ENCODE results near the gene FLYWCH2. TPM values are rescaled to one million over a fixed set of nuclear protein-coding genes. Genes with fewer than 3 reads are reported as not detected.

FLYWCH2 gene
- total and polyA plus RNA-seq, 2 of the 8 experiments (the other 6 are each of a cell fraction or from before 2014, with no cell fraction given): 16.4 to 30.7 TPM

- TF ChIP-seq SAP30 (IDR thresholded peaks at IDR 0.05; ENCODE audit: insufficient read depth, insufficient replicate concordance, low read length) (no peak), E2F6 (IDR thresholded peaks at IDR 0.05) (peak; percentile 33), KDM4A (IDR thresholded peaks at IDR 0.05; ENCODE audit: low read depth, low read length, severe bottlenecking) (peak; percentile 70), NRF1 (IDR thresholded peaks at IDR 0.05; ENCODE audit: low read depth, low read length) (peak; percentile 92), YY1 (IDR thresholded peaks at IDR 0.05; ENCODE audit: low read depth, low read length) (0 out of 2 replicates have a peak, but pooled peaks have one; percentile 45), GABPA (IDR thresholded peaks at IDR 0.05; ENCODE audit: borderline replicate concordance, insufficient read depth, low read length) (peak; percentile 28; the same call in 1 of the 2 replicates), RBBP5 (IDR thresholded peaks at IDR 0.05; ENCODE audit: borderline replicate concordance, low read depth, low read length) (peak; percentile 17; the same call in 1 of the 2 replicates), CTBP2 (IDR thresholded peaks at IDR 0.05; ENCODE audit: borderline replicate concordance, insufficient read depth, insufficient read length, low read length) (no peak), RXRA (IDR thresholded peaks at IDR 0.05; ENCODE audit: insufficient read depth, low read depth, low read length) (0 out of 2 replicates have a peak, but pooled peaks have one; percentile 72), CREB1 (IDR thresholded peaks at IDR 0.05) (peak; percentile 67), RNF2 (IDR thresholded peaks at IDR 0.05; ENCODE audit: borderline replicate concordance, low read depth, low read length, missing control alignments, poor library complexity, severe bottlenecking) (no peak), TAF1 (IDR thresholded peaks at IDR 0.05; ENCODE audit: low read depth, low read length) (peak; percentile 71), CHD2 (IDR thresholded peaks at IDR 0.05; ENCODE audit: low read length) (peak; percentile 77), SIN3A (conservative IDR thresholded peaks at IDR 0.05 in 1 of 2, IDR thresholded peaks at IDR 0.05 in 1 of 2; ENCODE audit: low read depth in 1 of 2, low read length in 2 of 2) (peak in 1 of 2 experiments; percentile 61; a peak in 1 of 4 replicates), MAX (IDR thresholded peaks at IDR 0.05) (peak; percentile 17; the same call in 1 of the 2 replicates), SRF (IDR thresholded peaks at IDR 0.05; ENCODE audit: low read depth, low read length) (no peak)
Observed at GRCh38 chr16:2882650-2883457, at the start of gene FLYWCH2 (continued).
